A549 (cell line): ENCODE data around the gene PRKN.

Experiments
- CHD2 ChIP-seq: fragments of 150-350 bp; IDR thresholded peaks from 2 replicates; pipeline ENCODE4 v1.6.1; 2014; ENCODE audit warnings: low read length; ENCODE audit not compliant: partially characterized antibody
- TF ChIP-seq, protein P1 (sequence below): fragments of 200-600 bp; sonication (generic); IDR thresholded peaks from 2 replicates; pipeline ENCODE4 v1.6.1; 2016; ENCODE audit warnings: antibody characterized with exemption, mild to moderate bottlenecking, moderate library complexity

GRCh38 chr6:162388383-162388777, 339.2 kb downstream of the PRKN start:
- TF ChIP-seq, protein P1, sequence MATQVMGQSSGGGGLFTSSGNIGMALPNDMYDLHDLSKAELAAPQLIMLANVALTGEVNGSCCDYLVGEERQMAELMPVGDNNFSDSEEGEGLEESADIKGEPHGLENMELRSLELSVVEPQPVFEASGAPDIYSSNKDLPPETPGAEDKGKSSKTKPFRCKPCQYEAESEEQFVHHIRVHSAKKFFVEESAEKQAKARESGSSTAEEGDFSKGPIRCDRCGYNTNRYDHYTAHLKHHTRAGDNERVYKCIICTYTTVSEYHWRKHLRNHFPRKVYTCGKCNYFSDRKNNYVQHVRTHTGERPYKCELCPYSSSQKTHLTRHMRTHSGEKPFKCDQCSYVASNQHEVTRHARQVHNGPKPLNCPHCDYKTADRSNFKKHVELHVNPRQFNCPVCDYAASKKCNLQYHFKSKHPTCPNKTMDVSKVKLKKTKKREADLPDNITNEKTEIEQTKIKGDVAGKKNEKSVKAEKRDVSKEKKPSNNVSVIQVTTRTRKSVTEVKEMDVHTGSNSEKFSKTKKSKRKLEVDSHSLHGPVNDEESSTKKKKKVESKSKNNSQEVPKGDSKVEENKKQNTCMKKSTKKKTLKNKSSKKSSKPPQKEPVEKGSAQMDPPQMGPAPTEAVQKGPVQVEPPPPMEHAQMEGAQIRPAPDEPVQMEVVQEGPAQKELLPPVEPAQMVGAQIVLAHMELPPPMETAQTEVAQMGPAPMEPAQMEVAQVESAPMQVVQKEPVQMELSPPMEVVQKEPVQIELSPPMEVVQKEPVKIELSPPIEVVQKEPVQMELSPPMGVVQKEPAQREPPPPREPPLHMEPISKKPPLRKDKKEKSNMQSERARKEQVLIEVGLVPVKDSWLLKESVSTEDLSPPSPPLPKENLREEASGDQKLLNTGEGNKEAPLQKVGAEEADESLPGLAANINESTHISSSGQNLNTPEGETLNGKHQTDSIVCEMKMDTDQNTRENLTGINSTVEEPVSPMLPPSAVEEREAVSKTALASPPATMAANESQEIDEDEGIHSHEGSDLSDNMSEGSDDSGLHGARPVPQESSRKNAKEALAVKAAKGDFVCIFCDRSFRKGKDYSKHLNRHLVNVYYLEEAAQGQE: no peak
- no peak for TF ChIP-seq CHD2
